ENCODE measurements around the gene FADS6. TPM values are rescaled to one million over a fixed set of nuclear protein-coding genes. Genes with fewer than 3 reads are reported as not detected.

Gene FADS6
- total and polyA plus RNA-seq, 10 of the 15 experiments (the other 5 are each of a cell fraction or from before 2014, with no cell fraction given) = not detected

GRCh38 chr17:74921026-74921681 lies 27.7 kb upstream of the FADS6 start:
- Histone ChIP-seq H2AFZ (ENCODE audit: control insufficient read depth, low read depth, low read length) (no peak overlapping the region), H4K20me1 (ENCODE audit: control insufficient read depth, insufficient read depth) (no peaks in the 10 kb centered on the region)
- POLR2A ChIA-PET = interaction anchor here (0.7 kb wide), 1 partner anchor 47 kb away, joined by 3 read pairs; no protein-coding TSS in a partner anchor

More at GRCh38 chr17:74921026-74921681, 27.7 kb upstream of the FADS6 start:
- H3K27me3 ChIP-seq (replicated peaks in 1 of 2; ENCODE audit: control insufficient read depth in 2 of 2, insufficient read depth in 2 of 2, low read length in 1 of 2) = peaks cover 11 to 16% of the 10 kb centered on the region in 2 experiments
- H3K9me3 ChIP-seq (replicated peaks; ENCODE audit: control insufficient read depth, insufficient read depth, low read length) = no peaks in the 10 kb centered on the region
- H3K9ac ChIP-seq (ENCODE audit: control insufficient read depth, insufficient read depth, low read length) = no peak overlapping the region
- no peak for FAIRE-seq
- DNase-seq (ENCODE audit: low read depth, low spot score) = no peak
- no TSS peak for BruUV-seq (replicated peaks)
- H3K4me2 ChIP-seq (ENCODE audit: control insufficient read depth, insufficient read depth) = no peak overlapping the region
- in situ Hi-C loops (cut with MboI) = loop anchor here (5.0 kb wide), 1 partner anchor 36 kb away; no protein-coding TSS in a partner anchor
- intact Hi-C loops (cut with micrococcal nuclease; ENCODE audit: unreplicated experiment) = no loop called here
- no peaks in the 10 kb centered on the region for H3K36me3 ChIP-seq (ENCODE audit: control insufficient read depth in 2 of 2, insufficient read depth in 2 of 2, low read length in 1 of 2)
- H3K27ac ChIP-seq (ENCODE audit: control insufficient read depth, insufficient read depth) = no peak overlapping the region
- no peak for ATAC-seq
- ChIA-PET CTCF (interaction anchor here (12.6 kb wide), 1 partner anchor 36 kb away, joined by 274 read pairs; no protein-coding TSS in a partner anchor), RAD21 (ENCODE audit: unreplicated experiment) (interaction anchor here (0.7 to 8.1 kb wide), 3 partner anchors 36 to 279 kb away, joined by 4 to 73 read pairs (median 4); no protein-coding TSS in a partner anchor), SMC1A (ENCODE audit: uncharacterized antibody, unreplicated experiment) (interaction anchor here (1.5 to 3.0 kb wide), 2 partner anchors 36 to 40 kb away, joined by 5 to 10 read pairs; no protein-coding TSS in a partner anchor)
- no peaks in the 10 kb centered on the region for H3K4me1 ChIP-seq (ENCODE audit: control insufficient read depth, insufficient read depth, low read length)
- 29% methylated on average over 16 of the region's 19 CpGs for WGBS (ENCODE audit: insufficient coverage, insufficient replicate concordance, low lambda C conversion rate, missing lambda C conversion rate)
- H3K4me3 ChIP-seq = no peak overlapping the region
- no peaks in the 10 kb centered on the region for H3K79me2 ChIP-seq (ENCODE audit: control insufficient read depth, insufficient read depth, low read length)
- TF ChIP-seq RBBP5 (conservative IDR thresholded peaks at IDR 0.05) (no peak), MEF2B (IDR thresholded peaks at IDR 0.05; ENCODE audit: partially characterized antibody, poor library complexity, severe bottlenecking) (no peak), SP1 (IDR thresholded peaks at IDR 0.05; ENCODE audit: low read depth, low read length) (no peak), HDGF (IDR thresholded peaks at IDR 0.05) (no peak), WRNIP1 (IDR thresholded peaks at IDR 0.05; ENCODE audit: borderline replicate concordance, low read depth, low read length) (no peak), SMAD1 (IDR thresholded peaks at IDR 0.05; ENCODE audit: low read depth, partially characterized antibody) (no peak), E4F1 (IDR thresholded peaks at IDR 0.05; ENCODE audit: borderline replicate concordance, partially characterized antibody) (no peak), HDAC2 (IDR thresholded peaks at IDR 0.05) (no peak), PAX8 (IDR thresholded peaks at IDR 0.05) (no peak), BCL3 (IDR thresholded peaks at IDR 0.05; ENCODE audit: borderline replicate concordance, insufficient read depth, low read depth, low read length, poor library complexity, severe bottlenecking) (no peak), FOS (IDR thresholded peaks at IDR 0.05; ENCODE audit: borderline replicate concordance, extremely low read depth, insufficient read length) (no peak)

Data from GM12878 (cell line).